Measurements from ENCODE around the gene MRPS14. TPM values are rescaled to one million over a fixed set of nuclear protein-coding genes. Genes with fewer than 3 reads are reported as not detected.
"Not testable (repeated sequence)": the region's sequence is repeated elsewhere in the genome, so short reads cannot be mapped to it uniquely, and the experiment has no call there.

The MRPS14 gene
- total RNA-seq, 2 donors from 2014 or later, result 30.4 to 36.2 TPM

GRCh38 chr1:175024773-175025172, 1.5 kb upstream of the MRPS14 start:
- no peaks in the 10 kb centered on the region for H3K27me3 ChIP-seq
- H3K36me3 ChIP-seq, result no peaks in the 10 kb centered on the region
- no peak for TF ChIP-seq CTCF (IDR thresholded peaks at IDR 0.05)
- no peaks in the 10 kb centered on the region for H3K9me3 ChIP-seq
- H3K4me3 ChIP-seq, result no peak overlapping the region
- intact Hi-C loops (cut with DNase I), result no loop called here
- no peak overlapping the region for H3K9ac ChIP-seq (ENCODE audit: low read depth in 2 of 2, low read length in 2 of 2)
- DNase-seq, result no peak
- H3K4me1 ChIP-seq, result no peaks in the 10 kb centered on the region
- H3K27ac ChIP-seq, result no peak overlapping the region

GRCh38 chr1:175023922-175024242, 657 bp upstream of the MRPS14 start:
- H3K9me3 ChIP-seq; H3K36me3 ChIP-seq; DNase-seq; H3K4me1 ChIP-seq; intact Hi-C loops (cut with DNase I); H3K27me3 ChIP-seq: not testable (repeated sequence)
- Histone ChIP-seq H3K4me3 (peak overlapping the region; percentile 91), H3K27ac (peak overlapping the region; percentile 76), H3K9ac (ENCODE audit: low read depth in 2 of 2, low read length in 2 of 2) (peak overlapping the region in 1 of 2 donors; percentile 97)

- intact Hi-C loops (cut with DNase I), result no loop called here
- no peaks in the 10 kb centered on the region for H3K27me3 ChIP-seq
- H3K9me3 ChIP-seq, result no peaks in the 10 kb centered on the region
- TF ChIP-seq CTCF (IDR thresholded peaks at IDR 0.05), result no peak
- no peak for DNase-seq
- H3K4me3 ChIP-seq, result no peak overlapping the region
- H3K4me1 ChIP-seq, result no peaks in the 10 kb centered on the region
- H3K36me3 ChIP-seq, result peaks cover 7% of the 10 kb centered on the region
- H3K9ac ChIP-seq (ENCODE audit: low read depth in 2 of 2, low read length in 2 of 2), result no peak overlapping the region
- H3K27ac ChIP-seq, result no peak overlapping the region
Observed at GRCh38 chr1:175019524-175019923, 3.7 kb downstream of the MRPS14 start.

GRCh38 chr1:175015243-175015642, 8.0 kb downstream of the MRPS14 start:
- Histone ChIP-seq H3K4me1 (no peaks in the 10 kb centered on the region), H3K36me3 (peaks cover 10% of the 10 kb centered on the region), H3K9me3 (no peaks in the 10 kb centered on the region), H3K4me3 (no peak overlapping the region), H3K27me3 (no peaks in the 10 kb centered on the region), H3K27ac (no peak overlapping the region), H3K9ac (ENCODE audit: low read depth in 2 of 2, low read length in 2 of 2) (no peak overlapping the region)
- no peak for DNase-seq
- no peak for TF ChIP-seq CTCF (IDR thresholded peaks at IDR 0.05)
- intact Hi-C loops (cut with DNase I), result no loop called here

- intact Hi-C loops (cut with DNase I), result no loop called here
- peaks cover 10% of the 10 kb centered on the region for H3K36me3 ChIP-seq
Observed at GRCh38 chr1:175013445-175013844, 9.8 kb downstream of the MRPS14 start.

GRCh38 chr1:175009532-175009931, 13.7 kb downstream of the MRPS14 start:
- no peaks in the 10 kb centered on the region for H3K4me1 ChIP-seq

More at GRCh38 chr1:175013445-175013844, 9.8 kb downstream of the MRPS14 start:
- Histone ChIP-seq H3K4me3 (no peak overlapping the region), H3K9ac (ENCODE audit: low read depth in 2 of 2, low read length in 2 of 2) (no peak overlapping the region), H3K27me3 (no peaks in the 10 kb centered on the region), H3K4me1 (no peaks in the 10 kb centered on the region), H3K27ac (no peak overlapping the region), H3K9me3 (no peaks in the 10 kb centered on the region)
- DNase-seq, result no peak
- no peak for TF ChIP-seq CTCF (IDR thresholded peaks at IDR 0.05)

More at GRCh38 chr1:175009532-175009931, 13.7 kb downstream of the MRPS14 start:
- peaks cover 6% of the 10 kb centered on the region for H3K36me3 ChIP-seq
- intact Hi-C loops (cut with DNase I), result no loop called here
- H3K4me3 ChIP-seq, result no peak overlapping the region
- no peak overlapping the region for H3K9ac ChIP-seq (ENCODE audit: low read depth in 2 of 2, low read length in 2 of 2)
- no peak for DNase-seq
- no peak overlapping the region for H3K27ac ChIP-seq
- TF ChIP-seq CTCF (IDR thresholded peaks at IDR 0.05), result no peak
- H3K9me3 ChIP-seq, result no peaks in the 10 kb centered on the region
- no peaks in the 10 kb centered on the region for H3K27me3 ChIP-seq

All from colonic mucosa (tissue), 4 donors.